ENCODE results near the gene GDA. TPM values are rescaled to one million over a fixed set of nuclear protein-coding genes. Genes with fewer than 3 reads are reported as not detected.

GDA gene
- total RNA-seq, 1 experiment from 2014 or later, result 24.3 TPM

DNA sequence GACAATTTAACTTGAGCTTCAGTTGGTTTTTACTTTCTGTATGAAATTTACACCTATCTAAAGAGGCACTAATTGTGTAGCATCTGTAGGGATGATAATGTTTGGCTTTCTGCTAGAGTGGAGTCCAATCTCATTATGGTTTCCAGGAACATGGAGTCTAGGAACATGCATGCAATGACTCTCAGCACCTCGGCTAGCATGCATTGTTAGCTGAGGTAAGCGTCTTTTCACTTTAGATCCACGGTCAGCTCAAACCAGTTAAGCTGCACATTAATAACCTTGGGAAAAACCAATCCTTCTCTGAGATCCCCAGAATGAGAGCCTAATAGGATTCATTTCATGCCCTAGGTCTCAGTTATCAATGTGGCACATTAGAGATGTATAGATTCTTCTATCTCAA is 7.8 kb upstream of the GDA start:
- CTCF ChIA-PET, result no interaction called here
- intact Hi-C loops (cut with micrococcal nuclease; ENCODE audit: unreplicated experiment), result no loop called here
- Mint-ChIP-seq H3K27me3 (ENCODE audit: unreplicated experiment) (no peaks in the 10 kb centered on the region), H3K4me3 (ENCODE audit: low read depth, unreplicated experiment) (no peak overlapping the region), H3K4me1 (ENCODE audit: low read depth, unreplicated experiment) (peaks cover 41% of the 10 kb centered on the region), H3K27ac (ENCODE audit: unreplicated experiment) (no peak overlapping the region), H3K36me3 (ENCODE audit: insufficient read depth, unreplicated experiment) (no peaks in the 10 kb centered on the region), H3K9me3 (ENCODE audit: low read depth, unreplicated experiment) (no peaks in the 10 kb centered on the region)
- BruUV-seq (replicated peaks), result no TSS peak
- TF ChIP-seq, protein P1, sequence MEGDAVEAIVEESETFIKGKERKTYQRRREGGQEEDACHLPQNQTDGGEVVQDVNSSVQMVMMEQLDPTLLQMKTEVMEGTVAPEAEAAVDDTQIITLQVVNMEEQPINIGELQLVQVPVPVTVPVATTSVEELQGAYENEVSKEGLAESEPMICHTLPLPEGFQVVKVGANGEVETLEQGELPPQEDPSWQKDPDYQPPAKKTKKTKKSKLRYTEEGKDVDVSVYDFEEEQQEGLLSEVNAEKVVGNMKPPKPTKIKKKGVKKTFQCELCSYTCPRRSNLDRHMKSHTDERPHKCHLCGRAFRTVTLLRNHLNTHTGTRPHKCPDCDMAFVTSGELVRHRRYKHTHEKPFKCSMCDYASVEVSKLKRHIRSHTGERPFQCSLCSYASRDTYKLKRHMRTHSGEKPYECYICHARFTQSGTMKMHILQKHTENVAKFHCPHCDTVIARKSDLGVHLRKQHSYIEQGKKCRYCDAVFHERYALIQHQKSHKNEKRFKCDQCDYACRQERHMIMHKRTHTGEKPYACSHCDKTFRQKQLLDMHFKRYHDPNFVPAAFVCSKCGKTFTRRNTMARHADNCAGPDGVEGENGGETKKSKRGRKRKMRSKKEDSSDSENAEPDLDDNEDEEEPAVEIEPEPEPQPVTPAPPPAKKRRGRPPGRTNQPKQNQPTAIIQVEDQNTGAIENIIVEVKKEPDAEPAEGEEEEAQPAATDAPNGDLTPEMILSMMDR (IDR thresholded peaks at IDR 0.05; ENCODE audit: unreplicated experiment), result no peak
- DNase-seq, result no peak

DNA sequence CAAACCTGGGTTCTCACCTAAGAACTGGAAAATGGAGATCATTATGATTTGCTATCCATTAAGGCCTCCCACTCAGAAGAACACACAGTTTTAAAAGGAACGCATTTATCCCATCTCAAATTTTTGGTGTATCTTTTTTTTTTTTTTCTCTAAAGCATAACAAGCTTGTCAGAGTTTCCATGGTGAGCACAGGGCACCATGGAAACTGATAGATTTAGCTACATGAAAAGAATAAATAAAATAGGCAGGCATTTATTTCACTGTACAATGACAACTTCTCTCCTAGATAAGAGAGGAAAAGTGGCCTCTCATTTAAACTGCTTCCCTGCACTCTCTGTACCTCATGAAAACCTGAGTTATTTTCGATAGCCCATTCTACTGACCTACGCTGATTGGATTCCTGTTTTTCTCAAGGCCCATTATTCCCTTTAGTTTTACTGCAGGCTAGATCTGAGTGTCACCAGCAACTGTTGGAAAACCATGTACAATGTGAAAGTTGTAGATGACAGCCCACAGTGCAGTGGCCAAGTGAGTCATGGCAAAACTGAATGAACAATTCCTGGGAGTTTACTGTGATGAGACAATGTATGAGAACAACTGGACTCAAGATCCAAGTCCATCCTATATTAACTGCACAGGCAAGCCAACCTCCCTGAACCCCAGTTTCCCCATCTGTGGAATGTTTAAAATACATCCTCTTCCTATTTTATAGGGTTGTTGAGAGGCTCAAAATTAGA is 4.3 kb upstream of the GDA start:
- Mint-ChIP-seq H3K9me3 (ENCODE audit: low read depth, unreplicated experiment) (no peaks in the 10 kb centered on the region), H3K36me3 (ENCODE audit: insufficient read depth, unreplicated experiment) (peaks cover 20% of the 10 kb centered on the region), H3K27ac (ENCODE audit: unreplicated experiment) (no peak overlapping the region), H3K27me3 (ENCODE audit: unreplicated experiment) (no peaks in the 10 kb centered on the region), H3K4me3 (ENCODE audit: low read depth, unreplicated experiment) (no peak overlapping the region), H3K4me1 (ENCODE audit: low read depth, unreplicated experiment) (peaks cover 27% of the 10 kb centered on the region)
- intact Hi-C loops (cut with micrococcal nuclease; ENCODE audit: unreplicated experiment), result no loop called here
- DNase-seq, result no peak
- CTCF ChIA-PET, result interaction anchor here (0.6 to 1.0 kb wide), 3 partner anchors 17 to 106 kb away, joined by 3 to 4 read pairs (median 3); no protein-coding TSS in a partner anchor
- TF ChIP-seq, protein P1 (IDR thresholded peaks at IDR 0.05; ENCODE audit: unreplicated experiment), result no peak
- BruUV-seq (replicated peaks), result no TSS peak

DNA sequence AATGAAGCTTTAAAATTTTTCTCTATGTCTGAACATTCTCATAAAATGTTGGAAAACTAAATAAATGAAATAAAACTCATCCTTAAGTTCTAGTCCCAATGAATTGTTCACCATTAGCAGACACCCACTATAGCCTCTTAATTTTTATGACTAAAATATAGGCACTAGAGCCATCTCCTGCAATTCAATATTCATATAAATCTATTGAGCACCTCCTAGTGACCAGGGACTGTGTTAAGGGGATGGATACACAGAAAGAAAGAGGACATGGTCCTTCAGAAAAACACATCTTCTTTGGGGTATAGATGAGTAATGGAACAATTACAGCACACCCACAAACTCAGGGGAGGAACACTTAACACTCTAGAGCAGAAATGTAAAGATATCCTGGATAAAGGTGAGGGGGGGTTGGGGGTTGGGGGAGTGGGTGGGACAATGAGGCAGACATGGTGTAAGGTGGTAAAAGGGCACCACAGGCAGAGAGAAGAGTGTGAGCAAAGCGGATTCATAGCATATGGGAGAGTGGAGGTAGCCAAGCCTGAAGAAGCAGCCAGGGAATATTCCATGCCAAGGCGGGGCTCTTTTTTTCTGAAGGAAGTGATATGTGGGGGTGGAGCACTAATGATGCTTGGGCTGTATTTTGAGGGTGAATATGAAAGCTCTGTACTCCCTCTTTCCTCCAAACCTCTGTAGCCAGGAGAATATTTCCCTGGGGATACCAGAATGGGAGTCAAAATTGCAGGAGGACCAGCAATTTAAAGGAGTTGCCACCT is 3.3 kb upstream of the GDA start:
- Mint-ChIP-seq H3K4me3 (ENCODE audit: low read depth, unreplicated experiment) (no peak overlapping the region), H3K27ac (ENCODE audit: unreplicated experiment) (no peak overlapping the region), H3K36me3 (ENCODE audit: insufficient read depth, unreplicated experiment) (peaks cover 30% of the 10 kb centered on the region), H3K27me3 (ENCODE audit: unreplicated experiment) (no peaks in the 10 kb centered on the region), H3K9me3 (ENCODE audit: low read depth, unreplicated experiment) (no peaks in the 10 kb centered on the region), H3K4me1 (ENCODE audit: low read depth, unreplicated experiment) (peaks cover 18% of the 10 kb centered on the region)
- no peak for DNase-seq
- TF ChIP-seq, protein P1 (IDR thresholded peaks at IDR 0.05; ENCODE audit: unreplicated experiment), result no peak
- intact Hi-C loops (cut with micrococcal nuclease; ENCODE audit: unreplicated experiment), result no loop called here
- no TSS peak for BruUV-seq (replicated peaks)
- CTCF ChIA-PET, result interaction anchor here (1.0 kb wide), 1 partner anchor 107 kb away, joined by 4 read pairs; no protein-coding TSS in a partner anchor

DNA sequence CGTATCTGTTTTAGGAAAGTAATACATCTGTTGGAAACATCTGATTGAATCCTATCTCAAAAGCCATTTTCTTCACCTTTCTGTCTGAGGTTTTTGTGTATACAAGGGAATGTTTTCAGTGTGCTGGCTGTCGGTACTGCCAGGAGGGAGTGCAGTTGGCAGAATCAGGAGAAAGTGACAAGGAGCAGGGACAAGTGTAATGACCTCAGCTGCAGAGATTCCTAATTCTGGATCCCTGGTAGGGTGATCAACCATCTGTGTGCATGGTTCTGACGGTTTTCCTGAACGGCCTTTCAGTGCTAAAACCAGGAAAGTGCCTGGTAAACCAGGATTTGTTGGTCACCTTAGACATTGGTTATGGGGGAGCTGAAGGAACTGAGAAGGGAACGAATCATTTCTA is 1.6 kb upstream of the GDA start:
- no peak overlapping the region for H3K27ac Mint-ChIP-seq (ENCODE audit: unreplicated experiment)
- H3K4me1 Mint-ChIP-seq (ENCODE audit: low read depth, unreplicated experiment), result peaks cover 18% of the 10 kb centered on the region
- DNase-seq, result no peak
- H3K27me3 Mint-ChIP-seq (ENCODE audit: unreplicated experiment), result no peaks in the 10 kb centered on the region
- H3K9me3 Mint-ChIP-seq (ENCODE audit: low read depth, unreplicated experiment), result no peaks in the 10 kb centered on the region
- H3K36me3 Mint-ChIP-seq (ENCODE audit: insufficient read depth, unreplicated experiment), result peaks cover 32% of the 10 kb centered on the region
- intact Hi-C loops (cut with micrococcal nuclease; ENCODE audit: unreplicated experiment), result loop anchor here (2.0 kb wide), 1 partner anchor 109 kb away; no protein-coding TSS in a partner anchor
- no peak overlapping the region for H3K4me3 Mint-ChIP-seq (ENCODE audit: low read depth, unreplicated experiment)
- CTCF ChIA-PET, result no interaction called here
- no TSS peak for BruUV-seq (replicated peaks)
- TF ChIP-seq, protein P1 (IDR thresholded peaks at IDR 0.05; ENCODE audit: unreplicated experiment), result no peak

Measured in Calu3 (cell line).